HG02759 (cell line): ENCODE results near the gene GZF1.
"Not testable (repeated sequence)": the region's sequence is repeated elsewhere in the genome, so short reads cannot be mapped to it uniquely, and the experiment has no call there.

Experiments used
- ATAC-seq: cut with Tn5 transposase; IDR thresholded peaks from one replicate; pipeline ENCODE4 v1.9.1; 2021; ENCODE audit warnings: mild to moderate bottlenecking, moderate library complexity; ENCODE audit not compliant: unreplicated experiment

Gene GZF1

DNA sequence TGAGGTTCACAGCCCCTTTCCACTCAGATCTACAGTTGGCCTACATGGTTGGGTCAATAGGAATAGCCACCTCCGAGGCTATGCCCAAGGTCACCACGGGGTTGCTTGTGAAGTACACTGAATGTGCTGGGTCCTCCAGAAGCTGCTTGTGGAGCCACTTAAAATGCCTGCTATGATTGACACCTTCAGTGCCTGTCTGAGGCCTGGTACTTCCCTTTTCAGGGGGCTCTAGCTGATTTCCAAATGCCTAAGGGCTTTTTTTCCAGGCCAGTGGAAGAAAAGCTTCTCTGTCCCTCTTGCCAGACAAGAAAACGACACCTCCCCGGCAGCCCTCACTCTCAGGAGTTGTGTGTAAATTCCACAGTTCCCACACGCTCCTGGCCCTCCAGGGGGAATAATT is 17.6 kb upstream of the GZF1 start:
- ATAC-seq: no peak

DNA sequence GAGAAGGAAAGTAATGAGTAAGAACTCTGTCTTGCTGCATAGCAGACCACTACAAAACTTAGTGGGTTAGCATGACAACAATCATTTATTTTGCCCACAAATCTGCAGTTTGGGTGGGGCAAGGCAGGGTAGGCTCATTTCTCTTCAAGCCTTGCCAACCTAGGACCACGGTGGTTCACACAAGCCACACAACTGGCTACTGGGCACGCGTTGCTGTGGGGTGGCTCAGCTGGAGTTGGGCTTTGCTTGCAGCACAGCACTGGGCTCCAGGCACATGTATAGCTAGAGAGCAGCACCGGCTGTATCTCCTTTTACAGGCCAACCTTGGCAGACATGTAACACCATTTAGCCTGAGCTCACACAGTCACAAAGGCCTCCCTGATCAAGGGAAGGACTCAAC is 16.0 kb upstream of the GZF1 start:
- ATAC-seq: no peak

DNA sequence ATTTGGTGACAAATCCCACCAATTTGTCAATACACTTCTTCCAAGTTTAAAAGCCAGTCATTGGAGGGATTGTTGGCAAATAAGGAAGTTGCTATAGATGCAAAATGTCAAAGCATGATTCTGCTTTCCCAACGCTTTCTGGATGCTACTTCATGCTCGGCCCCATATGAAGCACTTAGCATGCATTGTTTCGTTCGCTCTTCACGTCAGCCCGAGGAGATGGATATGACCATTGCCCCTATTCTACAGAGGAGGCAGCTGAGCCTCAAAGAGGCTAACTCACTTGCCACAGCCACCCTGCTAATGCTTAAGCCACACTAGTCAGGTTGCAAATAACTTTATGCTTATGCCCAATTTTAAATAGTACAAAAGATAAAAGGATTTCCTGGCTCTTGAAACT is 14.2 kb upstream of the GZF1 start:
- no peak for ATAC-seq

DNA sequence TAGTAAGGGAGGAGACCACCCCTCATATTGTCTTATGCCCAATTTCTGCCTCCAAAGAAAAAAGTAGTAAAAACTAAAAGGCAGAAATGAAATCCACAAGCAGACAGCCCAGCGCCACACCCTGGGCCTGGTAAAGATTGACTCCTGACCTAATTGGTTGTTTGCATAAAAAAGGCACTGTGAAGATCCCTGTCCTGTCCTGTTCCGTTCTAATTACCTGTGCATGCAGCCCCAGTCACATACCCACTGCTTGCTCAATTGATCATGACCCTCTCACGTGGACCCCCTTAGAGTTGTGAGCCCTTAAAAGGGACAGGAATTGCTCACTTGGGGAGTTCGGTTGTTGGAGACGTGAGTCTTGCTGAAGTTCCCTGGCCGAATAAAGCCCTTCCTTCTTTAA is 13.5 kb upstream of the GZF1 start:
- ATAC-seq: not testable (repeated sequence)

DNA sequence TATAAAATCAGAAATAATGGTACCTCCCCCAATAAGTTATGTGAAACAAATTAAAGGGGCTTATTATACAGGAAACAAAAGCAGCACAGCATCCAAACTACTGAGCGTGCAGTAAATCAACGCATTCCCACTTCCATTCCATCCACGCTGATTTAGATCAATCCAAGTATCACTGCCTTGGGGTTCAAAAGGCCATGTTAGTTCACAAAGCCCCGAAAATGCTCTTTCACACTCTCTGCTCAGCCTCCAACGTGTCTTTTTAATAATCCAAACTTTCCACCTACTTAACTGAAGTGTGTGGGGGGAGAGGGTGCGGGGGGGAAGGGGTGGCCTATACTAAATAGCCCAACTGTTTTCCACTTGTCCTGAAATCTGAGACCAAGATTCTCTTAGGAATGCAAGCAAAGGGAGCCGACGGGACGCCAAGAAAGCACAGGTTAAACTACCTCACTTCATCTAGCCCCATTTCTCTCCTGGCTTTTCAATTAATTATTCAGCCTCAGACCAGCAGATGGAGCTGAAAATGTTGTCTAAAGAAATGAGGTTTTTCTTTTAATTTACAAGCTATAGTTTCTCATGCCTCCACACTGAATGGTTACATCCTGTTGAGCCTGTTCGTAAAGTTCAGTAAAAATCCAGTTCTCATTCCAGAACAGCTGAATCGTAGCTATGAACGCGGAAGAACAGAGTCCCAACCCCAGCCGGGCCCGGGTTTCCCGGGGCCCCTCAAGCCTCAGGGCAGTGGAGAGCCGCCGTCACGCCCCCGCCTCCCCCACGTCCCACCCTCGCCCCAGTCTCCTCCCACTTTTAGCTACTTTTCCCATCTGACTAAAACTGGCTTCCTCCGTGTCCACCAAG is 12.4 kb upstream of the GZF1 start:
- ATAC-seq: peak; percentile 50

DNA sequence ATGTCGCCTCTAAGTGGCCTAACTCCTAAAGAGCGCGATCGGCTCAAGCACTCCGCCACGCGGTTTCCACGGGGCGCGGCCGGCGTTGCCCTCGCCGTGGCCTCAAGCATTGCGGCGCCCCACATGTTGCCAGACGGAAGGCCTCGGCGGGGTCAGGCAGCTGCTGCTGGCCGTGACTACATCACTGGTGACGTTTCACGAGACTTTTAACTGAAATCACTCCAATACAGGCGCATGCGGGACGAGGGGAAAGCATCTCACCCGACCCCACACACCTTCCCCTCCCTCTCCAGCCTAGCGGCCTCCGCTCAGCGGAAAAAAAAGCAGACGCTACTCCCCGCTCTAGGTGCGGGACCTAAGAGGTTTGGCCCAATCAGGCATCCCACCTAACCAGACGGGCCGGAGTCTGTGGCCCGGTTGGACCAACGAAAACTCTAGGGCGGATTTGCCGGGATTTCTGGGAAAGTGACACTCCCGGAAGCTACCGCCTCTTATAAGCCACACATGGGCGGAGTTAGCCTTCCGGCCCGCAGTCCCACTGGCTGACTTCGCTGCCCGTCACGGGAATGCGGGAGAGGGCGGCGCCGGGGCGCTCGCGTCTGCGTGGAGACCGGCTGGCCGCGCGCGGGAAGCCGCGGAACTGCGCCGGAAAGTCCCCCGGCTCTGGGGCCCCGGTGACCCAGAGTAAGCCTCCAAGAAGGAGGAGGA is 11.6 kb upstream of the GZF1 start, which contains the start of gene NXT1:
NXT1 (plus strand) TSS at position 596 of the 708 bp plus-strand sequence. CDS start 3,251 bp downstream, outside the sequence.
- ATAC-seq: peak; percentile 83

DNA sequence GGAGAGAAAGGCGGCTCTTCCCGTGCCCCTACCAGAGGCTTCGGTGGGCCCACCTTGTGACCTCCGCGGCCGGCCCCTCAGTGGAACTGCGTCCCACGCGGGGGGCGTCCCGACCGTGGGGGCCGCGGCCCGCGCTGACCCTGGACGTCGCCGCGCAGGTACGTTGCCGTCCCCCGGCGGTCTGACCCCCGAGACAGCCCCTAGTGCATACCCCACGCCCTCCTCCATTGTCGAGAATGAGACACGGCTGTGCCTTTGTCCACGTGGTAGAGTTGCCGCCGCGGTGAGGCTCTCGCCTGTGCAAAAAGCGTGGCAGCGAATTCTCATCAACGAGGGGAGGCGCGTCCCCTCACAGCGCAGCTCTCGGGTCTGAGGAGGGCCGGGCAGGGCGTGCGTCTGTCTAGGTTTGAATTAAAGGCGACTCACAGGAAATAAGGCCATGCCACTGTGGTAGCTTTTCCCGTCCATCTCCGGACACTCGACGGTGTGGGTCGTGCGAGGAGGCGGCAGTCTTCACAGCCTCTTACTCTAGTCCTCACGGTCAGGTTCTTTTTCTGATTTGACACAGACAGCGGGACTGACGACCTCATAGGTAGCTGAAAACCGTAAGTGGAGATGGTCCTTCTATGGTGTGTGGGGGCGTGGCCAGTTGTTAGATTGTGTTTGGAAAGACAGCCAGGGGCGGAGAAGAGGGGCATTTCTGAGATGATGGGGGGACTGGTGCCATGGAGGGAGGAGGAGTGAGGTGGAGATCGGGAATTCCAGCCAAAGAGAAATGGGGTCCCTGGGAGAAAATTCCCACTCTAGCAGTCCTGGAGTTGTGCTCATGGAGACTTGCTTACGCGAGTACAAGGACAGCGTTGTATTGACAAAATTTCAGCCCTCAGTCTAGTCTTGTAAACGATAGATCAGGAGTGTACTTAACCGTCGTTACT is 10.8 kb upstream of the GZF1 start:
- peak; percentile 23 for ATAC-seq

DNA sequence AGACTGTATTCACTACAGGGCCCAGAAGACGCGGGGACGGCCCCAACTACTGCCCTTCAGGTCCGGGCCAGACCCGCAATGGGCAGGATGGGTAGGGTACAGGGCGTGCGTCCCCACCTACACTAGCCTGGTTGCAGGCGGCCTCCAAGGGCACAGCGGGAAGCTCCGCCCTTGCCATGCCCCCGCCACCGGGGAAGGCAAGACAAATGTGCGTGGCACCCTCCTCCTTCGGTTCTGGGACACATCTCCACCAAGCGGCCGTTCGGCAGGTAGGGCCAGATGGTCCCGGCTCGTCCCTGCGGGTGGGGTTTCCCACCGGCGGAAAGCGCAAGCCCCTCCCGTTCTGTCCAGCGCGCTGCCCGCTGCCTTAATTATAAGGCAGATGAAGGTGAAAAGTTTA is 5.8 kb upstream of the GZF1 start:
- no peak for ATAC-seq

DNA sequence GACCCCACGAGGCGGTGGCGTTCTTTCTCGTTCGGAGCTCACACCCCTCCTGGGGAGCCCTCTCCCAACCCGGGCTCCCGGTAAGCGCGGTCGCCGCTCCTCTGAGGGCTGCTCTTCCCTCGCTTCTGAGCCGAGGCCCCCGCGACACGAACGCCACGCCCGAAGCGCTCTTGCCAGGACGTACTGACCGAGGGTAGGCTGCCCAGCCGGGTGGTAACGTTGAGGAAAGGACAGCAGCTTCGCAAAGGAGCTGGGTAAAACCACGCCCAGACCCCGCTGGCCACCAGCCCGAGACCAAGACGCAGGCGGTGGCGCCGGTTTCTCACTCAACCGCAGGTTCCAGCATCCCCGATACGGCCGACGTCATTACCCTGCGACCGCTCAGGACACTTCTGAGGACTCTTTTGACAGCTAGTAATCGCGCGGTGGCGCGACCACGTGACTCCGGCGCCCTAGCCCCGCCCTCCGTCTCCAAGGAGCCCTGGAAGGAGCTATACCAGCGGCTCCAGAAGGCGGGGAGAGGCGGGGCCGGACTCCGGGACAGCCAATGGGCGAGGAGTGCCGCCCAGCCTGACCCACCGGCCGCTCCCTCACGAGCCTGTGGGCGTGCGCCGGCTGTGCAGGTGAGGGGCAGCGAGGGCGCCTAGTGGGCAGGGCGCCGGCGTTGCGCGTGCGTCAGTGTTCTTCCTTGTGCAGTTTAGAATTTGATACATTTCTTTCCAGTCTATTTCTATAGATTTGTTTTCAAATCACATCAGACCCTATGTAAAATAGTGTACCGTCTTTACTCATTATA is 4.0 kb upstream of the GZF1 start:
- ATAC-seq: peak; percentile 73

DNA sequence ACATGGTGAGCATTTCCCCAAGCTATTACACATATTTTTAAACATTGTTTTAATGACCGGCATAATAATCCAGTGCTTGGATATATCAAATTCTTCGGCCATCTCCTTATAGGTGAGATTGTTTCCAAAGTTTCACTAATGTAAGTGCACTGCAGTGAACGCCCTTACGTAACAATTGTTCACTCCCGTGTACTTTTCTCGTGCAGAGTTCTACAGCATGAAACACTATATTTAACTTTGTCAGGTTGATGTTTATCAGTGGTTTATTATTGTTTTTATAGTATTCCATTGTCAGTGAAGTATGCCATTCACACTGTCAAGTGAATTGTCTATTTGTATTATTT is 3.4 kb upstream of the GZF1 start:
- no peak for ATAC-seq

DNA sequence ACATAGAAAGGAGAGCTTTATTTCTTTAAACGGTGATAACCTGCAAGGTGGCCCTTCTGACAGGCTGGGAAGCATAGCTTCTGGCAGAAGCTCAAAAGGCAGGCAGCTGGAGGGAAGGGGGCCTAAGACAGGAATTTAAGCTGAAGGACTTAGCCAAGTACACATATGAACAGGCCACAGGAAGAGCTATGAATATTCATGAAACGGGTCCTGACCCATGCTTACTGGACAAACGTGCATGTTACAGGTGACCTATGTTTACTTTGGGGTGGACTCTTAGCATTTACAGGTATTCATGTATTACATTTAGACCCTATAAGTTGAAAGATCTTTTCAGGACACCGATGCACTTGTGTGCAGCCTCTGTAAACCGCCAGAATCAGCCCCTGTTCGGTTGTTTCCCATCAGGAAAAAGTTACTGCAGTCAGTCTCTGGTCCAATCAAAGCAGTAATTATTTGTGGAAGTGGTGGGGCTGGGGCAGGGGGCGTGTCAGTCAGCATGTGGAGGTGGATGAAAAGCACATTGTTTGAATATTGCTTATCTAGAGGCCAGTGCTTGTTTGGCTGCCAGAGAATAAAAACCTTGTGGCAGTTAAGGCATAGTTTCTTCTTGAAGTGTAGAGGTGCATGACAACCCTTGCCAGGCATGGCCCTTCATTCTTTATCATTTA is 2.9 kb upstream of the GZF1 start:
- ATAC-seq: no peak

DNA sequence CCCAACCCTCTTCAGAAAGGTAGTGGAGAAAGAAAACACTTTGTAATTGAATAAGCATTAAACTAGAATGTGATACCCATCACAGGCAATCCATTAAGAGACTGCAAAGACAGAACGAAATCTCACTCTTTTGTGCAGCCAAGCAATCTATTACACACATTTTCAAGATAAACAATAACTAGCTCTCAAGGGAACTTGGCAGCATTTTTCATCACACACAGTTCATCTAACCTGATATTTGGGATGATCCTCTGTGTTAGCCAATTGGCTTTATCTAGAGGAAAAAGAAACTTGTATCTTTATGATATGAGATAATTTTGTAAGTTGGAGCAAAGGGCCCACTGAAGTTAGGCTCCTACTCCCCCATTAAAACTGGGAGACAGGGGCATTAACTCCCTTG is 1.5 kb upstream of the GZF1 start:
- no peak for ATAC-seq

DNA sequence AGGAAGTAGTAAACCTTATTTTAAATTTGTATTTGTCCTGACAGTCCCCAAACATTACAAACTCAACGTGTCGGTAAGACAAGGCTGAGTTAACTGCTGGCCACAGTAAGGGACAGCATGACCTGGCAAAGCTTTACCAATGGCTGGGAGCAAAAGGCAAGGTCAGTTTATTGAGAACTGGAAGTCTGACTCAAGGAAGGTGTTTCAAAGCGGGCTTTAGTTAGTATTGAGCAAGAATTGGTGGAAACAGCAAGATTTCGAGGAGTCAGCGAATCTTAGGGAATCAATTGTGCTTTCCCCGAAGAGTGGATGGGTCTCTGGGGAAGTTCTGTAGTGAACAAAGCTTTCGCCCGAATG is 885 bp upstream of the GZF1 start:
- no peak for ATAC-seq

DNA sequence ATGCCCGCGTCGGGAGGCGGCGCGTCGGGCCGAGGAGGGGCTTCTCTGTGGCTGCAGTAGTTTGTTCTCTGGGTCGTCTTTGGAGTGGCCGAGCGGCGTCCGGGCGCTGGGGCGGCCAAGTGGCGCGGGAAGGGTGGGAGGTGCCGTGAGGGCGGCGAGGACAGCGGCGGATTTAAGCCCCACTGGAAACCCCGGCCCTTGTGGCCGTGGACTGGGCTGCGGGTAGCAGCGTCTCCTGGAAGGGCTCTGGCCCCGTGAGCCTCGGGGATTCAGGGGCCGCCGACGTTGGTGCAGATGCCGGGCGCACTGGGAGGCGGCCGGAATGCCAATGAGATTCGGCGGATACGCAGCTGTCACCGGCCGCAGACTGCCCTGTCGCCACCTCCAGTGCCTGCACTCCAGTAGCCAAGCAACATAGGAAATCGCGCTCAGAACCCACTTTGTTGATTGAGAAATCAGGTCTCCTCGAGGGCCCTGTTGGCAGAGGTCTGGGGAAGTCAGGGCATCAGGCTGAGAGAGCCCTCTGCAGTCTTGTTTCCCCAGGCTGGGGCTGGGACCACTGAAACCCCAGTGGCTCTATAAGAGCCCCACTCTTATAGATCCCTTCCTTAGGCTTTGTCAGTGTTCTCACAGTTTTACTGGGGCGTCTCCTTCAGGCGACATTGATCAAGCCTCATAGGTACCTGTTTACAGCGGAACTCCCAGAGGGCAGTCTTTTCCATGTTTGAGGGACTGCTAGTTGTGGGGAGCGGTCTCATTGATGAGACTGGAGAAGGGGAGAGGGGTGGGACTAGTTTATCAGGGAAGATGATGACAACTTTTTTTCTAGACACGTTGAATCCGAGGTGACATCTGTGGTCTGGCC is 642 bp downstream of the GZF1 start:
- peak; percentile 1 for ATAC-seq

DNA sequence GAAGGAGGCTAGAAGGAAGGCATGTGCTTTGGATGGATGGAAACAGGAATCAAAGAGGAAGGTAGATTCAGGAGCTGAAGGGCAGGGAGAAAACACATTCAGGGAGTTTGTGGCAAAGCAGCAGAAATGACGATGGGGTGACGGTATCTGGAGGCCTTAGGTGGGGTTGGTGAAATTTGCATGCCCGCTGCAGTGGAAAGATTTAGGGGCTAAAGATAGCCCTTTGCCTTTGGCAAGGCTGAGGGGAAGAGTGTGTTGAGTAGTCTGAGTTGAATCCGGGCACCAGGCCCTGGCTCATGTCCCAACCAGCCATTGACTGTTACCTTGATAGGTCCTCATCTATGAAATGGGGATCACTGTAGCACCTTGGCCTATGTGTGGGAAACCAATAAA is 1.3 kb downstream of the GZF1 start:
- no peak for ATAC-seq

DNA sequence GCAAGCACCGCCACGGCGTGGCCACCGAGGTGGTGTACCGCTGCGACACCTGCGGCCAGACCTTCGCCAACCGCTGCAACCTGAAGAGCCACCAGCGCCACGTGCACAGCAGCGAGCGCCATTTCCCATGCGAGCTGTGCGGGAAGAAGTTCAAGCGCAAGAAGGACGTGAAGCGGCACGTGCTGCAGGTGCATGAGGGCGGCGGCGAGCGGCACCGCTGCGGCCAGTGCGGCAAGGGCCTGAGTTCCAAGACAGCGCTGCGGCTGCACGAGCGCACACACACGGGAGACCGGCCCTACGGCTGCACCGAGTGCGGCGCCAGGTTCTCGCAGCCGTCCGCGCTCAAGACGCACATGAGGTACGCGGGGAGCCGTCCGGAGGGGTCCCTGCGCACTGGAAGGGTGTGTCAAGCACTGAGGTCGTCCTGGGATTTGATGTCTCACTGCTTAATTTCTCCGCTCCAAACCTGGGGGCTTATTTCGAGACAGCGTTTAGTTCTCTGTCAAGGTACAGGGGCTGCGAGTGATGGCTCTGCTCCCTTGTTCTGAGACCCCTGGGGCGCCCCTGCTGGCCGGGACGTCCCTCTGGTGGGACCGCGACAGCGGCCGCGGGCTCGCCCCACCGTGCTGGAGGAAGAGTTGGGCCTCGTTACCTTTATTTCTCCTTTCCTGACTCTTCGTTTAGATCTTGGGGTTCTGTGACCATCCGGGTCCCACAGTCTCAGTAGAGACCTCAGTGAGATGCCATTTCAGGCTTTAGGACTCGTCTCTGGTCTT is 3.6 kb downstream of the GZF1 start:
- no peak for ATAC-seq

DNA sequence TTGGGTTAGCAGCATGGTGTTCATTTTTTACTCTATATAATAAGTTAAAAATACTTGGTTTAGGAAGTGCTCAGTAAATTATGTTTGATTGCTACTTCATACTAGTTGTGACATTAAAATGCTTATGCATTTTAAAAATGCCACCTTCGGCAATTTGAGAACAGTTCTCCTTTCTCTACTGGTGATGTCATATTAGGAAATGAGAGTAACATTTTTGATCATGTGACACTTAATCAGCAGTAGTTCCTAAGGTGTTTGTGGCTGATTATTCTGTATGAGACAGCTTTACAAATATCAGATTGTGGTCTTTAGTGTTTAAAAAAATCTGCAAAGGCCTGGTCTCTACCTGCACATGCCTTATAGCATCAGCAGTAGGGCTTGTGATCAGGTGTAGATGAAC is 4.4 kb downstream of the GZF1 start:
- ATAC-seq: no peak

DNA sequence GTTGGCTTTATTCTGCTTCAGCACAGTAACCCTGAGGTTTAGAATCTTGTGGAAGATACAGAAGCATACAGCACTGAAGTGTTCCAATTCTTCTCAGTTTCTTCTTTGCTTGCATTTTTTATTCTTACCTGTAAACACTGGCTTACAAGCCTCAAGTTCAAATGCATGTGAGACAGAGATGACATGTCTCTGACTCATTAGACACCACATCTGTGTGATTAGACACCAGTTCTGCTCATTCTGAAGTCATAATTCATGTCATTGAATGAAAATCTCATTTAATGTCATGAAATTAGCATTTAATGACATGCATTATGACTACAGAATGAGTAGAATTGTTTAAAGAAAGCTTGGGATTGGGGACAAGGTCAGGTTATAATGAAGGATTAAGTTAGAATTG is 5.8 kb downstream of the GZF1 start:
- ATAC-seq: no peak
